Measurements from ENCODE around the gene ADCY9.

The ADCY9 gene

DNA sequence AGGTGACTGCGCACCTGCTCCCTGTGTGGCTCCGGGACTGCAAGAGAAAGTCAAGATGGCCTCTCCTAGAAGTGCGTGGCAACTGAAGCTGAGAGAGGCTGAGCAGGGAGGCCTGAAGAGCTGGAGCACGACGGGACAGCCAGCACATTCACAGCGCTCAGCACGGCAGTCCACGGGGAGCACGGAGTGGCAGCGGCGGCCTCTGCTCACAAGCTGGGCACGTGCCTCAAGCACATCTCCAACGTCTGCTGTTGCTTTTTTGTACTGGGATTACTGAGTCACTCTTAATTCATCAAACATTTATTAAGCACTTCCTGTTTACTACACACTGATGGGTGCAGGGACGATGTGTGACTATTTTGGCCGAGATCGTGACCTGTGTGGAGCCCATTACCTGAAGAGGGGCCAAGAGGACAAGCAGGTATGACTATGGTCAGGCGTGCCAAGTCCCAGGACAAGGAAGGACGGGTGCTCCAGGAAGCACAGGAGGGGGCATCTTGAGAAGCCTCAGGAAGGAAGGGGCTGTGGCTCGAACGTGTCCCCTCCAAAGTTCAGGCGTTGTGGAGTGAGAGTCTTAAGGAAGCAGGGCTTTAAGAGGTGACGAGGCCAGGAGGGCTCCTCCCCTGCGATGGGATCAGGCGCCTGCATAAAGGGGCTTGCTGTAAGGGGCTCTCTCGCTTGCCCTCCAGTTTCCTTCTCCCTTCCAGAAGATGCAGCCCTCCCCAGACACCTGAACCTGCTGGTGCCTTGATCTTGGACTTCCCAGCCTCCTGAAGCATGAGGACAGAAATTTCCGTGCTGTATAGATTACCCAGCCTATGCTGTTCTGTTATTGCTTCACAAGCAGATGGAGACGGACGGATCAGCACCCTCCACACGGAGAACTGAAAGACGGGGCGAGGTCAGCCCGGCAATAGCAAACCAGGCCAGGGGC lies 105.8 kb downstream of the ADCY9 start:
- Histone ChIP-seq H3K4me3 (ENCODE audit: insufficient read depth, low read length, poor library complexity, severe bottlenecking) (no peak overlapping the region), H3K79me2 (ENCODE audit: insufficient read depth, low read length) (no peaks in the 10 kb centered on the region), H3K9me3 (ENCODE audit: insufficient read depth, low read length) (no peaks in the 10 kb centered on the region), H3F3A (ENCODE audit: insufficient read depth) (no peaks in the 10 kb centered on the region), H3K9ac (ENCODE audit: low read length) (no peak overlapping the region), H4K20me1 (ENCODE audit: low read depth, low read length) (no peaks in the 10 kb centered on the region), H3K9me2 (replicated peaks; ENCODE audit: insufficient read depth, low read length) (no peaks in the 10 kb centered on the region), H3K27me3 (ENCODE audit: low read length) (no peaks in the 10 kb centered on the region), H3K27ac (ENCODE audit: low read depth, low read length) (no peak overlapping the region), H3K36me3 (ENCODE audit: low read length) (no peaks in the 10 kb centered on the region), H3K4me2 (ENCODE audit: low read depth, low read length, poor library complexity, severe bottlenecking) (no peak overlapping the region), H2AFZ (ENCODE audit: low read depth, low read length, severe bottlenecking) (no peak overlapping the region)
- TF ChIP-seq, protein P1, sequence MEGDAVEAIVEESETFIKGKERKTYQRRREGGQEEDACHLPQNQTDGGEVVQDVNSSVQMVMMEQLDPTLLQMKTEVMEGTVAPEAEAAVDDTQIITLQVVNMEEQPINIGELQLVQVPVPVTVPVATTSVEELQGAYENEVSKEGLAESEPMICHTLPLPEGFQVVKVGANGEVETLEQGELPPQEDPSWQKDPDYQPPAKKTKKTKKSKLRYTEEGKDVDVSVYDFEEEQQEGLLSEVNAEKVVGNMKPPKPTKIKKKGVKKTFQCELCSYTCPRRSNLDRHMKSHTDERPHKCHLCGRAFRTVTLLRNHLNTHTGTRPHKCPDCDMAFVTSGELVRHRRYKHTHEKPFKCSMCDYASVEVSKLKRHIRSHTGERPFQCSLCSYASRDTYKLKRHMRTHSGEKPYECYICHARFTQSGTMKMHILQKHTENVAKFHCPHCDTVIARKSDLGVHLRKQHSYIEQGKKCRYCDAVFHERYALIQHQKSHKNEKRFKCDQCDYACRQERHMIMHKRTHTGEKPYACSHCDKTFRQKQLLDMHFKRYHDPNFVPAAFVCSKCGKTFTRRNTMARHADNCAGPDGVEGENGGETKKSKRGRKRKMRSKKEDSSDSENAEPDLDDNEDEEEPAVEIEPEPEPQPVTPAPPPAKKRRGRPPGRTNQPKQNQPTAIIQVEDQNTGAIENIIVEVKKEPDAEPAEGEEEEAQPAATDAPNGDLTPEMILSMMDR (IDR thresholded peaks at IDR 0.05; ENCODE audit: insufficient read depth, low read length, poor library complexity, severe bottlenecking) = no peak
- TF ChIP-seq EZH2phosphoT487 (conservative IDR thresholded peaks at IDR 0.05; ENCODE audit: low read length) = no peak

DNA sequence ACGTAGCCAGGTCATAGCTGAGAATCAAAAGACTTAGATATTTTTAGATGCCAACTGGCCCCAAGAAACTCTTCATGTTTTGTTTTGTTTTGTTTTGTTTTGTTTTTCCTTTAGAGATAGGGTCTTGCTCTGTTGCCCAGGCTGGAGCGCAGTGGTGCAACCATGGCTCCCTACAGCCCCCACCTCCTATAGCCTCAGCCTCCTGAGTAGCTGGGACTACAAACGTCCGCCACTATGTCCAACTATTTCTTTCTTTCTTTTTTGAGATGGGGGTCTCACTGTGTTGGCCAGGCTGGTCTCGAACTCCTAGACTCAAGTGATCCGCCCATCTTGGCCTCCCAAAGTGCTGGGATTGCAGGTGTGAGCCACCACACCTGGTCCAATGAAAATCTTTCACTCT lies 107.1 kb downstream of the ADCY9 start:
- Histone ChIP-seq H2AFZ (ENCODE audit: low read depth, low read length, severe bottlenecking) (no peak overlapping the region), H4K20me1 (ENCODE audit: low read depth, low read length) (no peaks in the 10 kb centered on the region), H3K27ac (ENCODE audit: low read depth, low read length) (no peak overlapping the region), H3K36me3 (ENCODE audit: low read length) (no peaks in the 10 kb centered on the region), H3K9me2 (replicated peaks; ENCODE audit: insufficient read depth, low read length) (no peaks in the 10 kb centered on the region), H3K9ac (ENCODE audit: low read length) (no peak overlapping the region), H3K9me3 (ENCODE audit: insufficient read depth, low read length) (no peaks in the 10 kb centered on the region), H3K27me3 (ENCODE audit: low read length) (no peaks in the 10 kb centered on the region), H3K4me2 (ENCODE audit: low read depth, low read length, poor library complexity, severe bottlenecking) (no peak overlapping the region), H3K79me2 (ENCODE audit: insufficient read depth, low read length) (no peaks in the 10 kb centered on the region), H3F3A (ENCODE audit: insufficient read depth) (no peaks in the 10 kb centered on the region), H3K4me3 (ENCODE audit: insufficient read depth, low read length, poor library complexity, severe bottlenecking) (no peak overlapping the region)
- no peak for TF ChIP-seq EZH2phosphoT487 (conservative IDR thresholded peaks at IDR 0.05; ENCODE audit: low read length)
- TF ChIP-seq, protein P1 (IDR thresholded peaks at IDR 0.05; ENCODE audit: insufficient read depth, low read length, poor library complexity, severe bottlenecking) = no peak

DNA sequence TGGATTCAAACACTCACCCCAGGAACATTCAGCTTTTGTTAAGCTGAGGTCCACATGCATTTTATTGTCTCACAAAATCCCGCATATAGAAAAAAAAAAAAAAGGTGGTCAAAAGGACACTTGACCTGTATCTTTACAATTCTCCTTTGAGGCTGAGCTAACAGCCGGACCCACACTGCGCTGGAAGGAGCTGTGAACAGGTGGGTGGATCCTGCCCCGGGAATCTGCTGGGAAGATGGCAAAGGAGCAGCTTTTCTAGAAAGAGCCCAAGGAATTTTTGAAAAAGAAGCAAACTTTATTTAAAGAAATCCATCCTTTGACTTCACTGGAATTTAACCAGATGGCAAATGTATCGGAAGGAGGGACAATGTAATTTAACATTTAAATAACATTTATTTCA lies 108.1 kb downstream of the ADCY9 start:
- H2AFZ ChIP-seq (ENCODE audit: low read depth, low read length, severe bottlenecking) = no peak overlapping the region
- no peaks in the 10 kb centered on the region for H4K20me1 ChIP-seq (ENCODE audit: low read depth, low read length)

More for the DNA sequence above, 108.1 kb downstream of the ADCY9 start:
- no peak overlapping the region for H3K4me2 ChIP-seq (ENCODE audit: low read depth, low read length, poor library complexity, severe bottlenecking)
- TF ChIP-seq EZH2phosphoT487 (conservative IDR thresholded peaks at IDR 0.05; ENCODE audit: low read length) = no peak
- TF ChIP-seq, protein P1 (IDR thresholded peaks at IDR 0.05; ENCODE audit: insufficient read depth, low read length, poor library complexity, severe bottlenecking) = no peak
- no peaks in the 10 kb centered on the region for H3K79me2 ChIP-seq (ENCODE audit: insufficient read depth, low read length)
- H3K36me3 ChIP-seq (ENCODE audit: low read length) = no peaks in the 10 kb centered on the region
- H3K27me3 ChIP-seq (ENCODE audit: low read length) = no peaks in the 10 kb centered on the region
- no peaks in the 10 kb centered on the region for H3K9me3 ChIP-seq (ENCODE audit: insufficient read depth, low read length)
- no peaks in the 10 kb centered on the region for H3F3A ChIP-seq (ENCODE audit: insufficient read depth)
- no peak overlapping the region for H3K9ac ChIP-seq (ENCODE audit: low read length)
- no peak overlapping the region for H3K27ac ChIP-seq (ENCODE audit: low read depth, low read length)
- no peak overlapping the region for H3K4me3 ChIP-seq (ENCODE audit: insufficient read depth, low read length, poor library complexity, severe bottlenecking)
- no peaks in the 10 kb centered on the region for H3K9me2 ChIP-seq (replicated peaks; ENCODE audit: insufficient read depth, low read length)

Measured in SU-DHL-6 (cell line).